Measurements from ENCODE around the gene NOTUM.

- TF ChIP-seq CTCF (IDR thresholded peaks at IDR 0.05 in 2 of 3, conservative IDR thresholded peaks at IDR 0.05 in 1 of 3; ENCODE audit: insufficient read depth in 2 of 3, low read depth in 1 of 3, low read length in 3 of 3) (no peak), KLF16 (IDR thresholded peaks at IDR 0.05) (no peak), ETV6 (IDR thresholded peaks at IDR 0.05; ENCODE audit: borderline replicate concordance in 1 of 2, low read depth in 2 of 2, low read length in 1 of 2) (no peak), ETV6 (CRISPR knock-in tag; IDR thresholded peaks at IDR 0.05; ENCODE audit: borderline replicate concordance) (no peak)
These were observed 40.0 kb upstream of the NOTUM start for GRCh38 chr17:82000803-82001570.
